OCI-LY7 (cell line): ENCODE data around the gene LPAR3. TPM values are rescaled to one million over a fixed set of nuclear protein-coding genes. Genes with fewer than 3 reads are reported as not detected.

Experiments
- BruUV-seq: library from RNA; stranded (reverse); fragments of 400-500 nt; replicated peaks from 2 replicates; lab custom pipeline; 2021; lab: Mats Ljungman, UMichigan
- CTCF ChIA-PET: fragments of 300-600 bp; sonication (Branson Sonifier 250); formaldehyde crosslinking; loops from one replicate; lab custom pipeline; 2022; ENCODE audit warnings: antibody characterized with exemption; ENCODE audit not compliant: unreplicated experiment; lab: Charles Lee
- POLR2A ChIA-PET: fragments of 300-600 bp; sonication (Branson Sonifier 250); formaldehyde crosslinking; loops from one replicate; lab custom pipeline; 2022; ENCODE audit warnings: antibody characterized with exemption; lab: Charles Lee
- DNase-seq: peaks from one replicate; pipeline ENCODE4 v3.0.0-alpha.2; 2015; ENCODE audit warnings: low spot score
- H2AFZ ChIP-seq: fragments of 200-600 bp; sonication (generic), shearing (Covaris generic); 2 replicates; pipeline ENCODE4 v1.6.1; 2014; ENCODE audit warnings: mild to moderate bottlenecking, antibody characterized with exemption, low read length, moderate library complexity
- H3K27ac ChIP-seq: fragments of 200-600 bp; sonication (generic); 2 replicates; pipeline ENCODE4 v1.5.1; 2014; ENCODE audit warnings: mixed run types, low read depth, mild to moderate bottlenecking, moderate library complexity, low read length, inconsistent platforms; ENCODE audit not compliant: poor library complexity, severe bottlenecking
- H3K36me3 ChIP-seq: fragments of 200-600 bp; sonication (generic); 2 replicates; pipeline ENCODE4 v1.6.1; 2014; ENCODE audit warnings: mild to moderate bottlenecking, antibody characterized with exemption, low read length, moderate library complexity, mixed read lengths; ENCODE audit not compliant: insufficient read depth
- H3K4me1 ChIP-seq: fragments of 200-600 bp; sonication (generic); 2 replicates; pipeline ENCODE4 v1.5.1; 2014; ENCODE audit warnings: mild to moderate bottlenecking, low read length; ENCODE audit not compliant: insufficient read depth, poor library complexity, severe bottlenecking
- H3K4me2 ChIP-seq: fragments of 200-600 bp; sonication (generic); 2 replicates; pipeline ENCODE4 v1.6.1; 2014; ENCODE audit warnings: mild to moderate bottlenecking, low read length
- H3K4me3 ChIP-seq: fragments of 200-600 bp; sonication (generic); 2 replicates; pipeline ENCODE4 v1.5.1; 2014; ENCODE audit warnings: mild to moderate bottlenecking, low read depth, low read length; ENCODE audit not compliant: poor library complexity, severe bottlenecking
- H3K79me2 ChIP-seq: fragments of 200-600 bp; sonication (generic); 2 replicates; pipeline ENCODE4 v1.6.1; 2016; ENCODE audit warnings: low read depth, mild to moderate bottlenecking, low read length, moderate library complexity, mixed read lengths; ENCODE audit not compliant: insufficient read depth
- H3K9me2 ChIP-seq: fragments of 200-600 bp; sonication (generic); 2 replicates; pipeline ENCODE4 v1.6.1; 2016; ENCODE audit warnings: mild to moderate bottlenecking, low read length, mixed read lengths; ENCODE audit not compliant: insufficient read depth
- H3K9me3 ChIP-seq: fragments of 200-600 bp; sonication (generic); 2 replicates; pipeline ENCODE4 v1.6.1; 2014; ENCODE audit warnings: mild to moderate bottlenecking, mixed run types, low read length, mixed read lengths
- H4K20me1 ChIP-seq: fragments of 200-600 bp; sonication (generic); 2 replicates; pipeline ENCODE4 v1.6.1; 2014; ENCODE audit warnings: mild to moderate bottlenecking, antibody characterized with exemption, low read length, moderate library complexity, mixed read lengths; ENCODE audit not compliant: insufficient read depth
- CTCF ChIP-seq: fragments of 200-600 bp; sonication (generic); conservative IDR thresholded peaks from 2 replicates; pipeline ENCODE4 v1.5.1; 2014; ENCODE audit warnings: mild to moderate bottlenecking, antibody characterized with exemption, low read length, moderate library complexity, mixed read lengths
- EZH2phosphoT487 ChIP-seq: fragments of 200-600 bp; sonication (generic); IDR thresholded peaks from 2 replicates; pipeline ENCODE4 v1.6.1; 2018; ENCODE audit warnings: low read depth, borderline replicate concordance, mild to moderate bottlenecking, mixed run types, antibody characterized with exemption, low read length, moderate library complexity, mixed read lengths
- intact Hi-C: fragments of 100-400 bp; cut with micrococcal nuclease; formaldehyde crosslinking; loops from one replicate; pipeline ENCODE4 v1.10.0; 2022; ENCODE audit not compliant: unreplicated experiment
- total RNA-seq, 2 experiments: library from RNA; depleted of rRNA in 1 of 2; stranded (reverse); fragments of >200 nt in 1 of 2; shearing (Covaris generic) in 1 of 2; gene quantifications; 2 replicates each; pipeline ENCODE4 v1.2.3, GENCODE V29; 2014 to 2022

LPAR3 gene
- total RNA-seq, 2 experiments from 2014 or later: not detected

GRCh38 chr1:84835169-84835568 is 57.8 kb downstream of the LPAR3 start:
- H3K4me2 ChIP-seq: no peak overlapping the region
- DNase-seq: no peak
- no peaks in the 10 kb centered on the region; the same call in 1 of the 2 replicates for H3K9me2 ChIP-seq
- H4K20me1 ChIP-seq: no peaks in the 10 kb centered on the region
- intact Hi-C loops: no loop called here
- no peaks in the 10 kb centered on the region for H3K4me1 ChIP-seq
- no peaks in the 10 kb centered on the region for H3K79me2 ChIP-seq
- no peaks in the 10 kb centered on the region for H3K9me3 ChIP-seq
- no peak overlapping the region for H3K27ac ChIP-seq
- H2AFZ ChIP-seq: no peak overlapping the region
- ChIA-PET POLR2A (no interaction called here), CTCF (no interaction called here)
- H3K36me3 ChIP-seq: no peaks in the 10 kb centered on the region
- H3K4me3 ChIP-seq: no peak overlapping the region
- TF ChIP-seq CTCF (no peak), EZH2phosphoT487 (no peak)
- no TSS peak for BruUV-seq

- Histone ChIP-seq H3K79me2 (no peaks in the 10 kb centered on the region), H3K9me3 (no peaks in the 10 kb centered on the region), H3K4me3 (no peak overlapping the region), H3K27ac (no peak overlapping the region), H2AFZ (no peak overlapping the region), H3K4me1 (no peaks in the 10 kb centered on the region), H3K4me2 (no peak overlapping the region), H3K9me2 (no peaks in the 10 kb centered on the region; the same call in 1 of the 2 replicates), H4K20me1 (no peaks in the 10 kb centered on the region), H3K36me3 (no peaks in the 10 kb centered on the region)
- TF ChIP-seq EZH2phosphoT487: no peak
- no peak for TF ChIP-seq CTCF
- ChIA-PET CTCF (no interaction called here), POLR2A (interaction anchor here (0.6 kb wide), 1 partner anchor 218 kb away, joined by 5 read pairs; no protein-coding TSS in a partner anchor)
- intact Hi-C loops: no loop called here
- DNase-seq: no peak
- BruUV-seq: no TSS peak
Observed at GRCh38 chr1:84834419-84835064, 58.5 kb downstream of the LPAR3 start.

- H2AFZ ChIP-seq: no peak overlapping the region
- no peak overlapping the region for H3K4me3 ChIP-seq
- no peaks in the 10 kb centered on the region for H3K36me3 ChIP-seq
- no peak overlapping the region for H3K4me2 ChIP-seq
- no TSS peak for BruUV-seq
- H4K20me1 ChIP-seq: no peaks in the 10 kb centered on the region
- H3K27ac ChIP-seq: no peak overlapping the region
- CTCF ChIA-PET: no interaction called here
- POLR2A ChIA-PET: no interaction called here
- no peak for DNase-seq
- no peaks in the 10 kb centered on the region for H3K9me3 ChIP-seq
- intact Hi-C loops: no loop called here
- H3K9me2 ChIP-seq: no peaks in the 10 kb centered on the region
- no peaks in the 10 kb centered on the region for H3K79me2 ChIP-seq
- H3K4me1 ChIP-seq: no peaks in the 10 kb centered on the region
- TF ChIP-seq CTCF (no peak), EZH2phosphoT487 (no peak)
Observed at GRCh38 chr1:84833194-84833593, 59.8 kb downstream of the LPAR3 start.
